Uterus (tissue), 2 donors: ENCODE measurements around the gene AKR1A1.

Experiments used
- POLR2A ChIP-seq, 2 donors: fragments of 450-650 bp; IDR thresholded peaks; one replicate each; pipeline ENCODE4 v1.6.1; 2016; ENCODE audit warnings: antibody characterized with exemption in 2 of 2, mild to moderate bottlenecking in 1 of 2, moderate library complexity in 1 of 2
- TF ChIP-seq, protein P1 (sequence below), 4 experiments: fragments of 200-600 bp in 2 of 4; fragments of 450-650 bp in 2 of 4; sonication (generic) in 2 of 4; IDR thresholded peaks; one replicate each; pipeline ENCODE4 v1.5.1; 2016 to 2019; ENCODE audit warnings: antibody characterized with exemption in 4 of 4, mild to moderate bottlenecking in 2 of 4, moderate library complexity in 1 of 4

DNA sequence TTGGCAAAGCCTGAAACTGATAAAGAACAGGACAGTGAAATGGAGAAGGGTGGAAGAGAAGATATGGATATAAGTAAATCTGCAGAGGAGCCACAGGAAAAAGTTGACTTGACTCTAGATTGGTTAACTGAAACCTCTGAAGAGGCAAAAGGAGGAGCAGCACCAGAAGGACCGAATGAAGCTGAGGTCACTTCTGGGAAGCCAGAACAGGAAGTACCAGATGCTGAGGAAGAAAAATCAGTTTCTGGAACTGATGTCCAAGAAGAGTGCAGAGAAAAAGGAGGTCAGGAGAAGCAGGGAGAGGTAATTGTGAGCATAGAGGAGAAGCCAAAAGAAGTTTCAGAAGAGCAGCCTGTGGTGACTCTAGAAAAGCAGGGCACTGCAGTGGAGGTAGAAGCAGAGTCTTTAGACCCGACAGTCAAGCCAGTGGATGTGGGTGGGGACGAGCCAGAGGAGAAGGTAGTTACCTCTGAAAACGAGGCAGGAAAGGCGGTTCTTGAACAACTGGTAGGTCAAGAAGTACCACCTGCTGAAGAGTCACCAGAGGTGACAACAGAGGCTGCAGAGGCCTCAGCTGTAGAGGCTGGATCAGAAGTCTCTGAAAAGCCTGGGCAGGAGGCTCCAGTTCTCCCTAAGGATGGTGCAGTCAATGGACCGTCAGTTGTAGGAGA is 56.9 kb downstream of the AKR1A1 start:
- TF ChIP-seq POLR2A (IDR thresholded peaks at IDR 0.05), result no peak
- TF ChIP-seq, protein P1, sequence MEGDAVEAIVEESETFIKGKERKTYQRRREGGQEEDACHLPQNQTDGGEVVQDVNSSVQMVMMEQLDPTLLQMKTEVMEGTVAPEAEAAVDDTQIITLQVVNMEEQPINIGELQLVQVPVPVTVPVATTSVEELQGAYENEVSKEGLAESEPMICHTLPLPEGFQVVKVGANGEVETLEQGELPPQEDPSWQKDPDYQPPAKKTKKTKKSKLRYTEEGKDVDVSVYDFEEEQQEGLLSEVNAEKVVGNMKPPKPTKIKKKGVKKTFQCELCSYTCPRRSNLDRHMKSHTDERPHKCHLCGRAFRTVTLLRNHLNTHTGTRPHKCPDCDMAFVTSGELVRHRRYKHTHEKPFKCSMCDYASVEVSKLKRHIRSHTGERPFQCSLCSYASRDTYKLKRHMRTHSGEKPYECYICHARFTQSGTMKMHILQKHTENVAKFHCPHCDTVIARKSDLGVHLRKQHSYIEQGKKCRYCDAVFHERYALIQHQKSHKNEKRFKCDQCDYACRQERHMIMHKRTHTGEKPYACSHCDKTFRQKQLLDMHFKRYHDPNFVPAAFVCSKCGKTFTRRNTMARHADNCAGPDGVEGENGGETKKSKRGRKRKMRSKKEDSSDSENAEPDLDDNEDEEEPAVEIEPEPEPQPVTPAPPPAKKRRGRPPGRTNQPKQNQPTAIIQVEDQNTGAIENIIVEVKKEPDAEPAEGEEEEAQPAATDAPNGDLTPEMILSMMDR (IDR thresholded peaks at IDR 0.05), result no peak
